K562 (cell line): ENCODE results near the gene ANKRD65. TPM values are rescaled to one million over a fixed set of nuclear protein-coding genes. Genes with fewer than 3 reads are reported as not detected.

ENCODE experiments used
- C11orf30 ChIP-seq: fragments of 450-650 bp; IDR thresholded peaks from 2 replicates; pipeline ENCODE4 v1.6.1; 2016; ENCODE audit warnings: low read depth, mild to moderate bottlenecking
- CXXC5 ChIP-seq: fragments of 250-450 bp; sonication (Bioruptor Pico); IDR thresholded peaks from 2 replicates; pipeline ENCODE4 v1.8.0; 2022; ENCODE audit warnings: inconsistent platforms, mild to moderate bottlenecking, moderate library complexity
- ELF4 ChIP-seq: fragments of 450-650 bp; formaldehyde crosslinking; IDR thresholded peaks from 2 replicates; pipeline ENCODE4 v1.4.0; 2022; ENCODE audit warnings: missing genetic modification characterization
- EP300 ChIP-seq: IDR thresholded peaks from 2 replicates; pipeline ENCODE4 v1.6.1; 2012; ENCODE audit warnings: low read length, improper control_type of control experiment
- FIP1L1 ChIP-seq: fragments of 200-400 bp; formaldehyde crosslinking; IDR thresholded peaks from 2 replicates; pipeline ENCODE4 v1.6.1; 2018; ENCODE audit warnings: mild to moderate bottlenecking, low read depth, low read length; ENCODE audit not compliant: poor library complexity, severe bottlenecking
- GTF2F1 ChIP-seq: IDR thresholded peaks from 2 replicates; pipeline ENCODE4 v1.6.1; 2011; ENCODE audit warnings: low read depth, low read length, improper control_type of control experiment
- HMG20B ChIP-seq: fragments of 250-450 bp; sonication (Bioruptor Pico); IDR thresholded peaks from 2 replicates; pipeline ENCODE4 v1.5.0; 2021; ENCODE audit warnings: mild to moderate bottlenecking
- KDM4B ChIP-seq, 2 experiments: fragments of 450-650 bp in 1 of 2; sonication (generic) in 1 of 2; IDR thresholded peaks; 2 replicates each; pipeline ENCODE4 v1.6.1; 2016 to 2017; ENCODE audit warnings: borderline replicate concordance in 2 of 2, antibody characterized with exemption in 1 of 2, low read depth in 1 of 2, mild to moderate bottlenecking in 1 of 2
- NFE2 ChIP-seq: IDR thresholded peaks from 2 replicates; pipeline ENCODE4 v1.6.1; 2014; ENCODE audit warnings: antibody characterized with exemption, low read depth
- NFE2L1 ChIP-seq: fragments of 450-650 bp; IDR thresholded peaks from 2 replicates; pipeline ENCODE4 v1.6.1; 2016; ENCODE audit warnings: missing genetic modification characterization, low read depth, mild to moderate bottlenecking, missing compliant biosample characterization, moderate library complexity, borderline replicate concordance
- NFIC ChIP-seq: fragments of 450-650 bp; IDR thresholded peaks from 2 replicates; pipeline ENCODE4 v1.6.1; 2017; ENCODE audit warnings: mild to moderate bottlenecking, inconsistent platforms
- POLR2A ChIP-seq: fragments of 450-650 bp; conservative IDR thresholded peaks from 2 replicates; pipeline ENCODE4 v1.6.1; 2016
- SMARCA4 ChIP-seq: fragments of 450-650 bp; IDR thresholded peaks from 2 replicates; pipeline ENCODE4 v1.6.1; 2016
- SMARCC2 ChIP-seq: fragments of 450-650 bp; IDR thresholded peaks from 2 replicates; pipeline ENCODE4 v1.6.1; 2017; ENCODE audit warnings: antibody characterized with exemption, moderate library complexity, mild to moderate bottlenecking, low read depth
- SRF ChIP-seq, 2 experiments: fragments of 250-450, 450-650 bp in 1 of 2; sonication (Bioruptor Pico) in 1 of 2; sonication (generic) in 1 of 2; formaldehyde crosslinking; IDR thresholded peaks; 2 replicates each; pipeline versions ENCODE4 v1.5.0 to v1.5.1; 2020 to 2022; ENCODE audit warnings: mild to moderate bottlenecking in 1 of 2, missing genetic modification reagents in 1 of 2
- SUPT5H ChIP-seq: fragments of 450-650 bp; IDR thresholded peaks from 2 replicates; pipeline ENCODE4 v1.6.1; 2016
- TRIM24 ChIP-seq, 2 experiments: fragments of 450-650 bp; IDR thresholded peaks; 2 replicates each; pipeline ENCODE4 v1.6.1; 2016
- YBX1 ChIP-seq: fragments of 450-650 bp; IDR thresholded peaks from 2 replicates; pipeline ENCODE4 v1.7.1; 2016; ENCODE audit warnings: mild to moderate bottlenecking
- ZBTB7A ChIP-seq: IDR thresholded peaks from 2 replicates; pipeline ENCODE4 v1.6.1; 2011; ENCODE audit warnings: low read depth, mild to moderate bottlenecking, low read length, moderate library complexity, borderline replicate concordance; ENCODE audit not compliant: control insufficient read depth
- ZFP36 ChIP-seq: fragments of 150-350 bp; IDR thresholded peaks from 2 replicates; pipeline ENCODE4 v1.6.1; 2018; ENCODE audit warnings: low read length, low read depth; ENCODE audit not compliant: partially characterized antibody
- polyA plus RNA-seq, 8 experiments: library from polyadenylated mRNA; depleted of rRNA in 4 of 8; stranded (reverse) in 5 of 8; unstranded in 3 of 8; fragments of >200 nt; fragmentation: Nextera tagmentation in 2 of 8; fragmentation: Illumina TruSeq in 1 of 8; extraction: Ambion mirVana in 2 of 8; extraction: Trizol in 1 of 8; gene quantifications; 2 replicates each; pipeline versions ENCODE4 v1.2.1 to v1.2.3, GENCODE V29; 2011 to 2014; ENCODE audit warnings: inconsistent platforms in 1 of 8, missing spikeins in 1 of 8
- total RNA-seq, 7 experiments: library from RNA; depleted of rRNA in 6 of 7; stranded (reverse); fragments of >200 nt in 6 of 7; fragmentation: Illumina TruSeq in 2 of 7; extraction: Trizol in 2 of 7; gene quantifications; 2 replicates each; pipeline versions ENCODE4 v1.2.1 to v1.2.3, GENCODE V29; 2011 to 2021; ENCODE audit warnings: low replicate concordance in 1 of 7
- TF ChIP-seq, protein P1 (sequence below), 2 experiments: IDR thresholded peaks; 2 replicates each; pipeline ENCODE4 v1.6.1; 2012; ENCODE audit warnings: improper control_type of control experiment in 2 of 2, low read depth in 2 of 2, low read length in 2 of 2, borderline replicate concordance in 1 of 2
- TF ChIP-seq, protein P2 (sequence below): fragments of 250-450 bp; sonication (Bioruptor Pico); IDR thresholded peaks from 2 replicates; pipeline ENCODE4 v1.4.0; 2020
- TF ChIP-seq, protein P3 (sequence below): sonication (generic); formaldehyde crosslinking; IDR thresholded peaks from 2 replicates; pipeline ENCODE4 v1.8.0; 2023; ENCODE audit warnings: mild to moderate bottlenecking, missing genetic modification reagents

Gene ANKRD65
- total and polyA plus RNA-seq, 9 of the 15 experiments (the other 6 are each of a cell fraction or from before 2014, with no cell fraction given) = not detected

DNA sequence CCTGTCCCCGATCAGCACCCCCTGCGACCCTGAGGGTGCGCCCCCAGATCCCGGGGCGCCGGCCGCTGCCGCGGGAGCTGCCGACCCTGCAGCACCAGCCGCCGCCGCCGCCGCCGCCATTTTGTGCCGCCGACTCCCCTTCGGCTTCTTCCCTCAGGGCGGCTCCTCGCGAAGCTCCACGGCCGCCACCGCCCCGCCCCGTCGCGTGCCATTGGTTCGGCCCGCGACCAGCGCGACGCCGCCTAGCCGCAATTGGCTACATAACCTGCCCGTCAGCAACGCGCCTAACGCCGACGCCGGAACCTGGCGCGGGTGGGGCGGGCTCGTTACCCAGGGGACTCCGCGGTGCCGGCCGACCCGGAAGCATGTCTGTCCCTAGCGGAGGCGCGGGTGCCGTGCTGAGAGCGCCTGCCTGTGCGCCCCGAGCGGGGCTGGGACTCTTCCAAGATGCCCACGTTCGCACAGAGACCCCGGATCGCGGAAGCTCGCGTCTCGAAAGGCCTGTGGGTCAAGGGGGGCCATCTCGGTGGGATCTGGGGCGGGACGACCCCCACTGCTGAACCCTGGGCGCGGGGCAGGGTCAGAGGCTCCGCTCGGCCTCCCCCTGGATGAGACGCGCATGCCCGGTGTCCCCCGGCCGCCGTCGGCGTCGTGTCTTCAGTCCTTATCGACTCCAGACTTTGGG lies 21.7 kb downstream of the ANKRD65 start, which contains the start of gene CCNL2 (continued):
- TF ChIP-seq ZBTB7A (no peak; the same call in none of the 2 replicates), GTF2F1 (no peak), NFE2L1 (no peak), C11orf30 (peak; percentile 97), HMG20B (CRISPR knock-in tag) (no peak), ZFP36 (no peak), EP300 (peak; percentile 34; the same call in 1 of the 2 replicates), POLR2A (peak; percentile 92), FIP1L1 (peak; percentile 99), NFE2 (0 out of 2 replicates have a peak, but pooled peaks have one; percentile 14), YBX1 (no peak), SRF (CRISPR knock-in tag; IDR thresholded peaks at IDR 0.05) (peak in 1 of 2 experiments; percentile 72; a peak in 1 of 4 replicates), SMARCC2 (no peak), NFIC (peak; percentile 40), KDM4B (IDR thresholded peaks at IDR 0.05; ENCODE audit: borderline replicate concordance in 2 of 2, low read depth in 1 of 2) (peak in 1 of 2 experiments; percentile 85; a peak in 2 of 4 replicates), ELF4 (CRISPR knock-in tag) (no peak; the same call in 1 of the 2 replicates), SUPT5H (peak; percentile 93), SMARCA4 (no peak), TRIM24 (IDR thresholded peaks at IDR 0.05) (no peak), CXXC5 (CRISPR knock-in tag) (peak; percentile 100)
- TF ChIP-seq, protein P1, sequence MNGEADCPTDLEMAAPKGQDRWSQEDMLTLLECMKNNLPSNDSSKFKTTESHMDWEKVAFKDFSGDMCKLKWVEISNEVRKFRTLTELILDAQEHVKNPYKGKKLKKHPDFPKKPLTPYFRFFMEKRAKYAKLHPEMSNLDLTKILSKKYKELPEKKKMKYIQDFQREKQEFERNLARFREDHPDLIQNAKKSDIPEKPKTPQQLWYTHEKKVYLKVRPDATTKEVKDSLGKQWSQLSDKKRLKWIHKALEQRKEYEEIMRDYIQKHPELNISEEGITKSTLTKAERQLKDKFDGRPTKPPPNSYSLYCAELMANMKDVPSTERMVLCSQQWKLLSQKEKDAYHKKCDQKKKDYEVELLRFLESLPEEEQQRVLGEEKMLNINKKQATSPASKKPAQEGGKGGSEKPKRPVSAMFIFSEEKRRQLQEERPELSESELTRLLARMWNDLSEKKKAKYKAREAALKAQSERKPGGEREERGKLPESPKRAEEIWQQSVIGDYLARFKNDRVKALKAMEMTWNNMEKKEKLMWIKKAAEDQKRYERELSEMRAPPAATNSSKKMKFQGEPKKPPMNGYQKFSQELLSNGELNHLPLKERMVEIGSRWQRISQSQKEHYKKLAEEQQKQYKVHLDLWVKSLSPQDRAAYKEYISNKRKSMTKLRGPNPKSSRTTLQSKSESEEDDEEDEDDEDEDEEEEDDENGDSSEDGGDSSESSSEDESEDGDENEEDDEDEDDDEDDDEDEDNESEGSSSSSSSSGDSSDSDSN (IDR thresholded peaks at IDR 0.05; ENCODE audit: borderline replicate concordance in 1 of 2, low read depth in 2 of 2, low read length in 2 of 2) = peak in 1 of 2 experiments; percentile 89; a peak in 2 of 4 replicates
- TF ChIP-seq, protein P2, sequence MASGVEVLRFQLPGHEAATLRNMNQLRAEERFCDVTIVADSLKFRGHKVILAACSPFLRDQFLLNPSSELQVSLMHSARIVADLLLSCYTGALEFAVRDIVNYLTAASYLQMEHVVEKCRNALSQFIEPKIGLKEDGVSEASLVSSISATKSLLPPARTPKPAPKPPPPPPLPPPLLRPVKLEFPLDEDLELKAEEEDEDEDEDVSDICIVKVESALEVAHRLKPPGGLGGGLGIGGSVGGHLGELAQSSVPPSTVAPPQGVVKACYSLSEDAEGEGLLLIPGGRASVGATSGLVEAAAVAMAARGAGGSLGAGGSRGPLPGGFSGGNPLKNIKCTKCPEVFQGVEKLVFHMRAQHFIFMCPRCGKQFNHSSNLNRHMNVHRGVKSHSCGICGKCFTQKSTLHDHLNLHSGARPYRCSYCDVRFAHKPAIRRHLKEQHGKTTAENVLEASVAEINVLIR (CRISPR knock-in tag) = peak; percentile 91
- TF ChIP-seq, protein P3, sequence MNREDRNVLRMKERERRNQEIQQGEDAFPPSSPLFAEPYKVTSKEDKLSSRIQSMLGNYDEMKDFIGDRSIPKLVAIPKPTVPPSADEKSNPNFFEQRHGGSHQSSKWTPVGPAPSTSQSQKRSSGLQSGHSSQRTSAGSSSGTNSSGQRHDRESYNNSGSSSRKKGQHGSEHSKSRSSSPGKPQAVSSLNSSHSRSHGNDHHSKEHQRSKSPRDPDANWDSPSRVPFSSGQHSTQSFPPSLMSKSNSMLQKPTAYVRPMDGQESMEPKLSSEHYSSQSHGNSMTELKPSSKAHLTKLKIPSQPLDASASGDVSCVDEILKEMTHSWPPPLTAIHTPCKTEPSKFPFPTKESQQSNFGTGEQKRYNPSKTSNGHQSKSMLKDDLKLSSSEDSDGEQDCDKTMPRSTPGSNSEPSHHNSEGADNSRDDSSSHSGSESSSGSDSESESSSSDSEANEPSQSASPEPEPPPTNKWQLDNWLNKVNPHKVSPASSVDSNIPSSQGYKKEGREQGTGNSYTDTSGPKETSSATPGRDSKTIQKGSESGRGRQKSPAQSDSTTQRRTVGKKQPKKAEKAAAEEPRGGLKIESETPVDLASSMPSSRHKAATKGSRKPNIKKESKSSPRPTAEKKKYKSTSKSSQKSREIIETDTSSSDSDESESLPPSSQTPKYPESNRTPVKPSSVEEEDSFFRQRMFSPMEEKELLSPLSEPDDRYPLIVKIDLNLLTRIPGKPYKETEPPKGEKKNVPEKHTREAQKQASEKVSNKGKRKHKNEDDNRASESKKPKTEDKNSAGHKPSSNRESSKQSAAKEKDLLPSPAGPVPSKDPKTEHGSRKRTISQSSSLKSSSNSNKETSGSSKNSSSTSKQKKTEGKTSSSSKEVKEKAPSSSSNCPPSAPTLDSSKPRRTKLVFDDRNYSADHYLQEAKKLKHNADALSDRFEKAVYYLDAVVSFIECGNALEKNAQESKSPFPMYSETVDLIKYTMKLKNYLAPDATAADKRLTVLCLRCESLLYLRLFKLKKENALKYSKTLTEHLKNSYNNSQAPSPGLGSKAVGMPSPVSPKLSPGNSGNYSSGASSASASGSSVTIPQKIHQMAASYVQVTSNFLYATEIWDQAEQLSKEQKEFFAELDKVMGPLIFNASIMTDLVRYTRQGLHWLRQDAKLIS = peak; percentile 55
